ENCODE measurements around the gene SCAF4.

- TF ChIP-seq EZH2 (IDR thresholded peaks at IDR 0.05; ENCODE audit: borderline replicate concordance, low read length), result no peak
- TF ChIP-seq, protein P1, sequence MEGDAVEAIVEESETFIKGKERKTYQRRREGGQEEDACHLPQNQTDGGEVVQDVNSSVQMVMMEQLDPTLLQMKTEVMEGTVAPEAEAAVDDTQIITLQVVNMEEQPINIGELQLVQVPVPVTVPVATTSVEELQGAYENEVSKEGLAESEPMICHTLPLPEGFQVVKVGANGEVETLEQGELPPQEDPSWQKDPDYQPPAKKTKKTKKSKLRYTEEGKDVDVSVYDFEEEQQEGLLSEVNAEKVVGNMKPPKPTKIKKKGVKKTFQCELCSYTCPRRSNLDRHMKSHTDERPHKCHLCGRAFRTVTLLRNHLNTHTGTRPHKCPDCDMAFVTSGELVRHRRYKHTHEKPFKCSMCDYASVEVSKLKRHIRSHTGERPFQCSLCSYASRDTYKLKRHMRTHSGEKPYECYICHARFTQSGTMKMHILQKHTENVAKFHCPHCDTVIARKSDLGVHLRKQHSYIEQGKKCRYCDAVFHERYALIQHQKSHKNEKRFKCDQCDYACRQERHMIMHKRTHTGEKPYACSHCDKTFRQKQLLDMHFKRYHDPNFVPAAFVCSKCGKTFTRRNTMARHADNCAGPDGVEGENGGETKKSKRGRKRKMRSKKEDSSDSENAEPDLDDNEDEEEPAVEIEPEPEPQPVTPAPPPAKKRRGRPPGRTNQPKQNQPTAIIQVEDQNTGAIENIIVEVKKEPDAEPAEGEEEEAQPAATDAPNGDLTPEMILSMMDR (IDR thresholded peaks at IDR 0.05; ENCODE audit: low read length), result no peak
Observed at GRCh38 chr21:31708541-31708940, 23.4 kb downstream of the SCAF4 start.
